ENCODE data around the gene BRIX1.
A peak's percentile ranks its signal among the peaks of the same experiment; 100 is the strongest.

The BRIX1 gene

DNA sequence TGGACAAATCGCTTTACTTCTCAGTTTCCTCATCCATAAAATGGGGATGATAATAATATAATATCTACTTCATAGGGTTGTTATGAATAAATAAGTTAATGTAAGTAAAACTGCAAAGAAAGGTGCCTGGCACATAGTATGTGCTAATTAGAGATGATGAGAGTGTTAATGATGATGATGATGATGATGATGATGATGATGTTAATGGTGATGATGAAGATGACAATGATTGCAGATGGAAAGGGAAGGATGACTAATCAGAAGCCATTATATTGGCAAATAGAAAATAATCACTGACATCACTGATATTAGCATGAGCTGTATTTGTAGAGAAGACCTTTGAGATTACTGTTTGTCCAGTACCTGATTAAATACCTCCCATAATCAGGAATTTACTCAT lies 20.8 kb upstream of the BRIX1 start:
- TF ChIP-seq FOXM1 (IDR thresholded peaks at IDR 0.05; ENCODE audit: borderline replicate concordance) = no peak
- no peak for TF ChIP-seq FOXK2 (IDR thresholded peaks at IDR 0.05)
- TF ChIP-seq SP1 (IDR thresholded peaks at IDR 0.05) = no peak
- no peak for TF ChIP-seq ARNT (IDR thresholded peaks at IDR 0.05)
- no peak for TF ChIP-seq L3MBTL2 (conservative IDR thresholded peaks at IDR 0.05)
- TF ChIP-seq ZNF384 (IDR thresholded peaks at IDR 0.05) = no peak
- TF ChIP-seq TARDBP (IDR thresholded peaks at IDR 0.05) = no peak
- TF ChIP-seq, protein P1, sequence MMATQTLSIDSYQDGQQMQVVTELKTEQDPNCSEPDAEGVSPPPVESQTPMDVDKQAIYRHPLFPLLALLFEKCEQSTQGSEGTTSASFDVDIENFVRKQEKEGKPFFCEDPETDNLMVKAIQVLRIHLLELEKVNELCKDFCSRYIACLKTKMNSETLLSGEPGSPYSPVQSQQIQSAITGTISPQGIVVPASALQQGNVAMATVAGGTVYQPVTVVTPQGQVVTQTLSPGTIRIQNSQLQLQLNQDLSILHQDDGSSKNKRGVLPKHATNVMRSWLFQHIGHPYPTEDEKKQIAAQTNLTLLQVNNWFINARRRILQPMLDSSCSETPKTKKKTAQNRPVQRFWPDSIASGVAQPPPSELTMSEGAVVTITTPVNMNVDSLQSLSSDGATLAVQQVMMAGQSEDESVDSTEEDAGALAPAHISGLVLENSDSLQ (IDR thresholded peaks at IDR 0.05) = no peak
- no peak for TF ChIP-seq ELF4 (IDR thresholded peaks at IDR 0.05)
- no peak for TF ChIP-seq NFRKB (IDR thresholded peaks at IDR 0.05)
- TF ChIP-seq BHLHE40 (IDR thresholded peaks at IDR 0.05; ENCODE audit: borderline replicate concordance) = no peak
- no peak for TF ChIP-seq CTBP1 (IDR thresholded peaks at IDR 0.05; ENCODE audit: borderline replicate concordance)
- no peak for TF ChIP-seq FOXA1 (IDR thresholded peaks at IDR 0.05)
- no peak for DNase-seq (ENCODE audit: extremely low spot score)
- POLR2A ChIA-PET = no interaction called here
- CTCF ChIA-PET = interaction anchor here (0.6 kb wide), 1 partner anchor 409 kb away, joined by 7 read pairs; no protein-coding TSS in a partner anchor

DNA sequence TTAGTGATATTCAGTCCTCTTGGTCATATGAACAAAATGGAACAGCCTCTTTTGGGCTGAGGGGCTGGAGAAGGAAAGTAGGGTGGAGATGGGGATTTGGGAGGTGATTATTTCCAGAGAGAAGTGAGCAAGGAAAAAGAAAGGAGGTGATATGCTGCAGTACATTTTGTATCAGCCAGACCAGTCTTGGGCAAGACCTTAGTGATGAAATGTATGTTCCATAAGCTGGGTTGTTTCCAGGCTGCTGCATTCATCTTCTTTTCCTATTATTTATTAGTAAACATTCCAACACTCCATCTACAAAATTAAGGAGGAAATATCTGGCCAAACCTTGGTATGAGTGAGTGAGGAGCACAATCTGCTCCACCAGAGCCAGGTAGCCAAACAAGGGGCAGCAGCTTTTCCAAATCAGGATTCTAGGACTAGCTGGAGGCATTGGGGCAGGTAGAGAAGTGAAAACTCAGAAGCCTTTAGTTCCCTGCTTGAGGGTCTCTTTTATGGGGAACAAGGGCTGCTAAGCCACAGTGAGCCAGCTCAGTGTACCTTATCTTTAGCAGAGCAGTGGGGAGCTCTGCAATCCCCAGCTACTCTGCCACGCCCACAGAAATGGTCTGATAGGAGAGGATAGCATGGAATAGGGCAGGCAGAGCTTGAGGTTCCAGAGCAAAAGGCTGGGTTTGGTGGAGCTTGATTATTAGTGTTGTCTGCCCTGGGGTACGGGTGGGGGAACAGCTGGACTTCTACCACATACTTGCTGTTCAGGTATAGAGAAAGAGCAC lies 19.7 kb upstream of the BRIX1 start:
- CTCF ChIA-PET = interaction anchor here (4.3 kb wide), 1 partner anchor 372 kb away, joined by 32 read pairs; no protein-coding TSS in a partner anchor
- TF ChIP-seq SUZ12 (IDR thresholded peaks at IDR 0.05) = no peak
- no peak for TF ChIP-seq ZNF384 (IDR thresholded peaks at IDR 0.05)
- TF ChIP-seq SP1 (IDR thresholded peaks at IDR 0.05) = no peak
- TF ChIP-seq L3MBTL2 (conservative IDR thresholded peaks at IDR 0.05) = no peak
- TF ChIP-seq HDGF (IDR thresholded peaks at IDR 0.05; ENCODE audit: borderline replicate concordance) = no peak
- TF ChIP-seq, protein P1 (IDR thresholded peaks at IDR 0.05) = no peak
- TF ChIP-seq BHLHE40 (IDR thresholded peaks at IDR 0.05; ENCODE audit: borderline replicate concordance) = no peak
- TF ChIP-seq ELF4 (IDR thresholded peaks at IDR 0.05) = no peak
- TF ChIP-seq ARNT (IDR thresholded peaks at IDR 0.05) = no peak
- TF ChIP-seq FOXK2 (IDR thresholded peaks at IDR 0.05) = no peak
- no peak for TF ChIP-seq FOXM1 (IDR thresholded peaks at IDR 0.05; ENCODE audit: borderline replicate concordance)
- no peak for TF ChIP-seq CTBP1 (IDR thresholded peaks at IDR 0.05; ENCODE audit: borderline replicate concordance)
- no peak for TF ChIP-seq LEF1 (IDR thresholded peaks at IDR 0.05; ENCODE audit: borderline replicate concordance)
- no peak for TF ChIP-seq NFRKB (IDR thresholded peaks at IDR 0.05)
- no peak for TF ChIP-seq FOXA1 (IDR thresholded peaks at IDR 0.05)
- no peak for TF ChIP-seq TARDBP (IDR thresholded peaks at IDR 0.05)

DNA sequence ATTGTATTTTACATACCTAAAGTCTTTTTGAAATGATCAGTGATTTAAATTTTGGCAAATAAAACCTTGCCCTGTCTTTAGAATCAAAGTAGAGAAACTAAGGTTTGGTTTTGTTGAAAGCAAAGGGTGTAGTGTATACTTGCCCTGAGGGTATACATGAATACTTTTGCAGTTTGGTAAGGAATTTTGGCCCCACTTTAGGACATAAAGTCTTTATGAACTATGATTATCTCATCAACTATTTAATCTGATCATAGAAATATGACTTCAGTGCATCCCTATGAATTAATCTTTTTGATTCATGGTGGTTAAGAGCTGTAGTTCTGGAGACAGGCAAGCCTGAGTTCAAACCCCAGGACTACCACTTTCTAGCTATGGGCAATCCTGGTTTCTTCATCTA lies 17.9 kb upstream of the BRIX1 start:
- ChIA-PET CTCF (interaction anchor here (0.7 to 4.3 kb wide), 11 partner anchors 9 to 422 kb away, joined by 3 to 32 read pairs (median 4); partner anchors contain the start of gene BRIX1), POLR2A (no interaction called here)
- TF ChIP-seq ZNF384 (IDR thresholded peaks at IDR 0.05) (no peak), BHLHE40 (IDR thresholded peaks at IDR 0.05; ENCODE audit: borderline replicate concordance) (no peak), L3MBTL2 (conservative IDR thresholded peaks at IDR 0.05) (no peak), SP1 (IDR thresholded peaks at IDR 0.05) (no peak), NFRKB (IDR thresholded peaks at IDR 0.05) (no peak)
- no peak for DNase-seq (ENCODE audit: extremely low spot score)

More for the DNA sequence above, 19.7 kb upstream of the BRIX1 start:
- no peak for DNase-seq (ENCODE audit: extremely low spot score)
- POLR2A ChIA-PET = interaction anchor here (0.9 to 1.4 kb wide), 2 partner anchors 19 to 57 kb away, joined by 4 to 6 read pairs; partner anchors contain the start of genes BRIX1, RAD1 and TTC23L

DNA sequence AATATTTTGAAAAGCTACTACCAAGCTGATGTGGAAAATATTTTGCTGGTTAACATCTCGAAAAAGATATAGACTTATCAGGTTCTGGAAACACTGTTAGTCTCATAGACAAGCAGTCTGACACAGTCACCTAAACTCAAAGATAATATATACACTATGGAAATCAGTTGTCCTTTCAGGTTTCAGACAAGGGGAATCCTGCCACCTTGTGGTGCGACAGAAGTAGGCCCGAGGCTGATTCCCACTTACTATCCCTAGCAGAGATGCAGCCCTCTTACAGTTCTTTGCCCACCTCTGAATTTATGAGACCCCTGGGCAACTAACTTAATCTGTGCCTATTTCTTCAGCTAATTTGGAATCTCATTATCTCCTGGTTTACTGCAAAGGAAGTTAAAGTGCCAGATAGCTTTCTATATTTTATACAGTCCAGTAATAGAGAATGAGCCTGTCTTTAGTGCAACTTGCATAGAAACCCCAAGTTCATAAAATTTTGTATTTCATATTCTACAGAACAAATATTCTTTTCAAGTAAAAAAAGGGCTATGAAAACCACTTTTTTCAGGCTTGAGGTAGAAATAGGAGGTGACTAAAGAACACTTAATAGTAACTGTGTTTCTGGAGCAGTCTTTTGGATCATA lies 17.1 kb upstream of the BRIX1 start:
- peak; percentile 67 for DNase-seq (ENCODE audit: extremely low spot score)
- TF ChIP-seq CTBP1 (IDR thresholded peaks at IDR 0.05; ENCODE audit: borderline replicate concordance) (no peak), ELF4 (IDR thresholded peaks at IDR 0.05) (no peak), L3MBTL2 (conservative IDR thresholded peaks at IDR 0.05) (no peak), ARNT (IDR thresholded peaks at IDR 0.05) (no peak), LEF1 (IDR thresholded peaks at IDR 0.05; ENCODE audit: borderline replicate concordance) (no peak), FOXA1 (IDR thresholded peaks at IDR 0.05) (no peak), HDGF (IDR thresholded peaks at IDR 0.05; ENCODE audit: borderline replicate concordance) (no peak), ZNF384 (IDR thresholded peaks at IDR 0.05) (no peak), SUZ12 (IDR thresholded peaks at IDR 0.05) (no peak)
- TF ChIP-seq, protein P1 (IDR thresholded peaks at IDR 0.05) = no peak
- ChIA-PET CTCF (interaction anchor here (0.6 to 4.3 kb wide), 14 partner anchors 8 to 422 kb away, joined by 3 to 32 read pairs (median 4); partner anchors contain the start of gene BRIX1), POLR2A (interaction anchor here (0.9 kb wide), 1 partner anchor 17 kb away, joined by 4 read pairs; the partner anchor contains the start of genes BRIX1 and RAD1)

DNA sequence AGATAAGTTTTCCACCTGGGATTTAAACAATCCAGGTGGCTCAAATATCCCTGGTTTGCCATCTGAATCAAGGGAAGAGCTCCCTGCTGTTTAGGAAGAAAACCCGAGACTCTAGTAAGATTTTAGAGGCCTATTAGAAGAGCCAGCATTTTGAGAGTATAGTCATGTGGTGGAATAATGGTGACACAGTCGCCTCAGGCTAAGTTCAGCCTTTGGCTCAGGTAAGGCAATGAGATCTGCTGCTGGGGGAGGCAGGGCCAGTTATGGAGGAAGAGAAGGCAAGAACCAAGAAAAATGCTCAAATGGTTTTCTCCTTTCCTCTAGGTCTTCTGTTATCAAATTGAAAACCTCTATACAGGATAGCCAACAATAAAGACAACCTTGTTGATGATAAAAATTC lies 16.4 kb upstream of the BRIX1 start:
- CTCF ChIA-PET = interaction anchor here (0.6 to 4.3 kb wide), 9 partner anchors 17 to 423 kb away, joined by 3 to 32 read pairs (median 4); partner anchors contain the start of gene BRIX1
- POLR2A ChIA-PET = no interaction called here
- no peak for DNase-seq (ENCODE audit: extremely low spot score)

More for the DNA sequence above, 16.4 kb upstream of the BRIX1 start:
- TF ChIP-seq L3MBTL2 (conservative IDR thresholded peaks at IDR 0.05) (no peak), NFRKB (IDR thresholded peaks at IDR 0.05) (no peak), ARNT (IDR thresholded peaks at IDR 0.05) (no peak), CTBP1 (IDR thresholded peaks at IDR 0.05; ENCODE audit: borderline replicate concordance) (no peak), FOXK2 (IDR thresholded peaks at IDR 0.05) (no peak), SUZ12 (IDR thresholded peaks at IDR 0.05) (no peak), BHLHE40 (IDR thresholded peaks at IDR 0.05; ENCODE audit: borderline replicate concordance) (no peak), ELF4 (IDR thresholded peaks at IDR 0.05) (no peak), FOXM1 (IDR thresholded peaks at IDR 0.05; ENCODE audit: borderline replicate concordance) (no peak), HDGF (IDR thresholded peaks at IDR 0.05; ENCODE audit: borderline replicate concordance) (no peak), ZNF384 (IDR thresholded peaks at IDR 0.05) (no peak), FOXA1 (IDR thresholded peaks at IDR 0.05) (no peak), LEF1 (IDR thresholded peaks at IDR 0.05; ENCODE audit: borderline replicate concordance) (no peak), TARDBP (IDR thresholded peaks at IDR 0.05) (no peak), SP1 (IDR thresholded peaks at IDR 0.05) (no peak)
- TF ChIP-seq, protein P1 (IDR thresholded peaks at IDR 0.05) = no peak

All from HEK293T (cell line).